CD4-positive, alpha-beta T cell (primary cell): Measurements from ENCODE around the gene APLP2. TPM values are rescaled to one million over a fixed set of nuclear protein-coding genes. Genes with fewer than 3 reads are reported as not detected.
"Not testable (repeated sequence)": the region's sequence is repeated elsewhere in the genome, so short reads cannot be mapped to it uniquely, and the experiment has no call there.

Source experiments
- ATAC-seq: fragments of 200-7000 bp; cut with Tn5 transposase; one replicate; pipeline ENCODE4 v1.10.0; 2022; ENCODE audit warnings: mild to moderate bottlenecking; ENCODE audit not compliant: poor library complexity
- CTCF ChIA-PET: fragments of 350-600 bp; sonication (Branson Sonifier 250); formaldehyde crosslinking; loops from one replicate; lab custom pipeline; 2021; ENCODE audit warnings: antibody characterized with exemption, inconsistent platforms; lab: Charles Lee
- POLR2A ChIA-PET: fragments of 350-600 bp; sonication (Branson Sonifier 250); formaldehyde crosslinking; loops from one replicate; lab custom pipeline; 2021; ENCODE audit warnings: antibody characterized with exemption, inconsistent platforms; lab: Charles Lee
- DNase-seq, 14 experiments: peaks; one replicate each; pipeline ENCODE4 v3.0.0-alpha.2; 2013 to 2020; ENCODE audit warnings: mixed read lengths in 2 of 14
- H3K27ac ChIP-seq, 2 donors: one replicate each; pipeline versions ENCODE4 v1.5.1 to v1.7.0; 2013; ENCODE audit warnings: low read length in 2 of 2, low read depth in 1 of 2, mild to moderate bottlenecking in 1 of 2
- H3K27me3 ChIP-seq, 2 experiments: 1 replicate in 1 of 2; 2 replicates in 1 of 2; pipeline versions ENCODE4 v1.6.1 to v1.7.0; 2013; ENCODE audit warnings: low read length in 2 of 2, control low read depth in 1 of 2, mild to moderate bottlenecking in 1 of 2, moderate library complexity in 1 of 2; ENCODE audit not compliant: insufficient read depth in 2 of 2, control insufficient read depth in 1 of 2
- H3K36me3 ChIP-seq: one replicate; pipeline ENCODE4 v1.6.1; 2013; ENCODE audit warnings: low read length, control low read depth; ENCODE audit not compliant: insufficient read depth
- H3K4me1 ChIP-seq: one replicate; pipeline ENCODE4 v1.6.1; 2013; ENCODE audit warnings: low read length, control low read depth; ENCODE audit not compliant: insufficient read depth
- H3K4me3 ChIP-seq: one replicate; pipeline ENCODE4 v1.5.1; 2013; ENCODE audit warnings: mild to moderate bottlenecking, low read length, moderate library complexity
- H3K9me3 ChIP-seq, 2 experiments: 1 replicate in 1 of 2; 2 replicates in 1 of 2; pipeline versions ENCODE4 v1.6.1 to v1.7.0; 2013; ENCODE audit warnings: low read length in 2 of 2, mild to moderate bottlenecking in 2 of 2, control low read depth in 1 of 2, moderate library complexity in 1 of 2; ENCODE audit not compliant: control insufficient read depth in 1 of 2, insufficient read depth in 1 of 2
- H3K27ac Mint-ChIP-seq: one replicate; pipeline ENCODE4 v1.8.0; 2020; ENCODE audit warnings: mixed read lengths
- H3K27me3 Mint-ChIP-seq: one replicate; pipeline ENCODE4 v1.8.0; 2021; ENCODE audit warnings: mixed read lengths
- H3K36me3 Mint-ChIP-seq: one replicate; pipeline ENCODE4 v1.8.0; 2021; ENCODE audit warnings: low read depth, mixed read lengths
- H3K4me1 Mint-ChIP-seq: one replicate; pipeline ENCODE4 v1.8.0; 2021; ENCODE audit warnings: low read depth, mixed read lengths
- H3K4me3 Mint-ChIP-seq: one replicate; pipeline ENCODE4 v1.8.0; 2020; ENCODE audit warnings: mild to moderate bottlenecking, mixed read lengths
- H3K9me3 Mint-ChIP-seq: one replicate; pipeline ENCODE4 v1.8.0; 2020; ENCODE audit warnings: mixed read lengths
- intact Hi-C, 2 experiments: fragments of 100-400 bp; cut with DNase I in 1 of 2; cut with micrococcal nuclease in 1 of 2; formaldehyde crosslinking; loops; one replicate each; pipeline versions ENCODE4 v1.15.1 to v1.9.0; 2023 to 2025; cut with DNase I, micrococcal nuclease
- total RNA-seq, 174 experiments: library from RNA in 2 of 174; stranded (reverse) in 2 of 174; gene quantifications; one replicate each; pipeline ENCODE4 v1.2.3 and lab custom pipeline; 2021 to 2026
- TF ChIP-seq, protein P1 (sequence below): fragments of 200-600 bp; IDR thresholded peaks from one replicate; pipeline ENCODE4 v1.8.0; 2022; ENCODE audit warnings: antibody characterized with exemption, mild to moderate bottlenecking

The APLP2 gene
- total RNA-seq, 2 experiments from 2014 or later: 28.8 to 29.5 TPM

DNA sequence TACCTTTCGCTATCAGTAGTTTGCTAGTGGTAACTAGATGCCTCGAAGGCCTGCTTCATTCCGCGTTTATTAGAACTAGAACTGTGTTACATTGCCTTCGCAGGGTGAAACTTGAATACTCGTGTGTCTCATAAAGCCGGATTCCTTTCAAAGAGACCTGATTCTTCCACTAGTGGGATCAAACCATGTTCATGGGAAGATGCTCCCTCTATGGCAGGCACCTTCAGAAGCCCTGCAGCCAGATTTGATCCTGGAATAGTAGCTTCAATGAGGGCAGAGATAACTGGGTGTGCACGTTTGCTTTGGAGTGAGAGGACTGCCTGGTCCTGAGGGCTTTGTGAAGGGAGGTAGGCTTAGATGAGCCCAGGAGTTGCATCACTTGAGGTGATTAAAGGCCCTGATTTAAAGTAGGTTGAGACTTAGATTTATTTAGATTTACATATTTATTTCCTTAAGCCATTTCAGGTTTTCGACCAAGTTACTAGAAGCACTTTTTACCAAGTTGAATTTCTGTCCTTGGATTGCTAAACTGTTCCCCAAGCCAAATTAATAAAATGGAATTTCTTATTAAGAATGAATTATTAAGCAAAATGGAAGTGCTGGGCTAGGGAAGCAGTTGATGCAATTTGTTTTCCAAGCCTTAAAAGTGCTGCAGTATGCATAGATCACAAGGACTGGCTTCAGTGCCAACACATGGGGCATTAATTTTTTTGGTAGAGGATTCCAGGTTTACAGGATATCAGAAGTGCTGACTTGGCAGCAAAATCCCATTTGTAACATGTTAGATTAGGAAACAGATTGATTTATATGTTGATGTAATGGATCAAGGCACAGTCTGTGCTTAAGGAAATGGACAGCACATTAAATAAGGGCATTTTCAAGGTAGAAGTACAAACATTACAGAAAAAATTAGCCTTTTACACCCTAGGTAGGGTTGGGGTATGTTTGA is 32.9 kb downstream of the APLP2 start:
- intact Hi-C loops: no loop called here
- Histone ChIP-seq H3K27me3 (no peaks in the 10 kb centered on the region), H3K27ac (no peak overlapping the region), H3K36me3 (no peaks in the 10 kb centered on the region), H3K4me1 (no peaks in the 10 kb centered on the region), H3K4me3 (no peak overlapping the region), H3K9me3 (no peaks in the 10 kb centered on the region)
- CTCF ChIA-PET: no interaction called here
- Mint-ChIP-seq H3K27me3 (no peaks in the 10 kb centered on the region), H3K36me3 (peaks cover 4% of the 10 kb centered on the region), H3K27ac (no peak overlapping the region), H3K4me3 (no peak overlapping the region), H3K4me1 (no peaks in the 10 kb centered on the region), H3K9me3 (no peaks in the 10 kb centered on the region)
- TF ChIP-seq, protein P1, sequence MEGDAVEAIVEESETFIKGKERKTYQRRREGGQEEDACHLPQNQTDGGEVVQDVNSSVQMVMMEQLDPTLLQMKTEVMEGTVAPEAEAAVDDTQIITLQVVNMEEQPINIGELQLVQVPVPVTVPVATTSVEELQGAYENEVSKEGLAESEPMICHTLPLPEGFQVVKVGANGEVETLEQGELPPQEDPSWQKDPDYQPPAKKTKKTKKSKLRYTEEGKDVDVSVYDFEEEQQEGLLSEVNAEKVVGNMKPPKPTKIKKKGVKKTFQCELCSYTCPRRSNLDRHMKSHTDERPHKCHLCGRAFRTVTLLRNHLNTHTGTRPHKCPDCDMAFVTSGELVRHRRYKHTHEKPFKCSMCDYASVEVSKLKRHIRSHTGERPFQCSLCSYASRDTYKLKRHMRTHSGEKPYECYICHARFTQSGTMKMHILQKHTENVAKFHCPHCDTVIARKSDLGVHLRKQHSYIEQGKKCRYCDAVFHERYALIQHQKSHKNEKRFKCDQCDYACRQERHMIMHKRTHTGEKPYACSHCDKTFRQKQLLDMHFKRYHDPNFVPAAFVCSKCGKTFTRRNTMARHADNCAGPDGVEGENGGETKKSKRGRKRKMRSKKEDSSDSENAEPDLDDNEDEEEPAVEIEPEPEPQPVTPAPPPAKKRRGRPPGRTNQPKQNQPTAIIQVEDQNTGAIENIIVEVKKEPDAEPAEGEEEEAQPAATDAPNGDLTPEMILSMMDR: no peak
- POLR2A ChIA-PET: no interaction called here
- no peak for ATAC-seq
- no peak for DNase-seq

- Histone ChIP-seq H3K36me3 (no peaks in the 10 kb centered on the region), H3K4me1 (no peaks in the 10 kb centered on the region), H3K4me3 (no peak overlapping the region), H3K27me3 (no peaks in the 10 kb centered on the region), H3K9me3 (no peaks in the 10 kb centered on the region), H3K27ac (no peak overlapping the region)
- no peak for ATAC-seq
- H3K9me3 Mint-ChIP-seq: no peaks in the 10 kb centered on the region
- no peaks in the 10 kb centered on the region for H3K4me1 Mint-ChIP-seq
- peaks cover 4% of the 10 kb centered on the region for H3K36me3 Mint-ChIP-seq
- H3K27me3 Mint-ChIP-seq: no peaks in the 10 kb centered on the region
- ChIA-PET POLR2A (no interaction called here), CTCF (no interaction called here)
- intact Hi-C loops: no loop called here
- TF ChIP-seq, protein P1: no peak
- no peak overlapping the region for H3K4me3 Mint-ChIP-seq
- DNase-seq: no peak
- no peak overlapping the region for H3K27ac Mint-ChIP-seq
Measured at GRCh38 chr11:130103296-130103814, 33.7 kb downstream of the APLP2 start.

- POLR2A ChIA-PET: no interaction called here
- Mint-ChIP-seq H3K4me1 (no peaks in the 10 kb centered on the region), H3K4me3 (no peak overlapping the region), H3K27me3 (no peaks in the 10 kb centered on the region), H3K36me3 (peaks cover 26% of the 10 kb centered on the region), H3K27ac (no peak overlapping the region), H3K9me3 (no peaks in the 10 kb centered on the region)
- TF ChIP-seq, protein P1: no peak
- Histone ChIP-seq H3K27me3 (no peaks in the 10 kb centered on the region), H3K36me3 (peaks cover 13% of the 10 kb centered on the region), H3K27ac (no peak overlapping the region), H3K4me1 (no peaks in the 10 kb centered on the region), H3K4me3 (no peak overlapping the region), H3K9me3 (no peaks in the 10 kb centered on the region)
- intact Hi-C loops: no loop called here
- CTCF ChIA-PET: no interaction called here
- ATAC-seq (no peak), DNase-seq (no peak)
Measured at GRCh38 chr11:130106381-130106780, 36.7 kb downstream of the APLP2 start.

DNA sequence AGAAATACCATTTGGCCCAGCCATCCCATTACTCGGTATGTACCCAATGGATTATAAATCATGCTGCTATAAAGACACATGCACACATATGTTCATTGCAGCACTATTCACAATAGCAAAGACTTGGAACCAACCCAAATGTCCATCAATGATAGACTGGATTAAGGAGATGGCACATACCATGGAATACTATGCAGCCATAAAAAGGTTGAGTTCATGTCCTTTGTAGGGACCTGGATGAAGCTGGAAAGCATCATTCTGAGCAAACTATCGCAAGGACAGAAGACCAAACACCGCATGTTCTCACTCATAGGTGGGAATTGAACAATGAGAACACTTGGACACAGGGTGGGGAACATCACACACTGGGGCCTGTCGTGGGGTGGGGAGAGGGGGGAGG is 39.0 kb downstream of the APLP2 start:
- H3K9me3 Mint-ChIP-seq, H3K4me3 Mint-ChIP-seq, H3K27me3 Mint-ChIP-seq, ATAC-seq, H3K4me1 Mint-ChIP-seq, H3K9me3 ChIP-seq, H3K27ac ChIP-seq, H3K27ac Mint-ChIP-seq, intact Hi-C loops, DNase-seq, H3K4me3 ChIP-seq, POLR2A ChIA-PET, H3K27me3 ChIP-seq, H3K4me1 ChIP-seq: not testable (repeated sequence)
- CTCF ChIA-PET: interaction anchor here (0.6 kb wide), 1 partner anchor 824 kb away, joined by 3 read pairs; no protein-coding TSS in a partner anchor
- H3K36me3 Mint-ChIP-seq: peaks cover 48% of the 10 kb centered on the region
- H3K36me3 ChIP-seq: peaks cover 24% of the 10 kb centered on the region
